Measurements from ENCODE around the gene RBFOX2.

Gene RBFOX2

GRCh38 chr22:35952576-35952975, 76.0 kb downstream of the RBFOX2 start:
- H3K4me3 ChIP-seq (ENCODE audit: low read depth, low read length): no peak overlapping the region
- no peaks in the 10 kb centered on the region for H3K9me3 ChIP-seq (ENCODE audit: severe bottlenecking)
- H3K36me3 ChIP-seq: no peaks in the 10 kb centered on the region
- no peak for DNase-seq
- no peaks in the 10 kb centered on the region for H3K27me3 ChIP-seq (ENCODE audit: insufficient read depth, low read depth, severe bottlenecking)
- no peak for TF ChIP-seq CTCF (IDR thresholded peaks at IDR 0.05; ENCODE audit: low read depth, low read length)
- no peak overlapping the region for H3K27ac ChIP-seq

- Histone ChIP-seq H3K4me3 (ENCODE audit: low read depth, low read length) (no peak overlapping the region), H3K27ac (no peak overlapping the region), H3K27me3 (ENCODE audit: insufficient read depth, low read depth, severe bottlenecking) (no peaks in the 10 kb centered on the region), H3K9me3 (ENCODE audit: severe bottlenecking) (no peaks in the 10 kb centered on the region), H3K36me3 (no peaks in the 10 kb centered on the region)
- no peak for DNase-seq
- no peak for TF ChIP-seq CTCF (IDR thresholded peaks at IDR 0.05; ENCODE audit: low read depth, low read length)
Measured at GRCh38 chr22:35950262-35950661, 78.4 kb downstream of the RBFOX2 start.

- Histone ChIP-seq H3K9me3 (ENCODE audit: severe bottlenecking) (no peaks in the 10 kb centered on the region), H3K36me3 (no peaks in the 10 kb centered on the region), H3K4me3 (ENCODE audit: low read depth, low read length) (no peak overlapping the region), H3K27ac (no peak overlapping the region), H3K27me3 (ENCODE audit: insufficient read depth, low read depth, severe bottlenecking) (no peaks in the 10 kb centered on the region)
- DNase-seq: no peak
- no peak for TF ChIP-seq CTCF (IDR thresholded peaks at IDR 0.05; ENCODE audit: low read depth, low read length)
Measured at GRCh38 chr22:35949243-35949642, 79.4 kb downstream of the RBFOX2 start.

GRCh38 chr22:35947794-35948425, 80.7 kb downstream of the RBFOX2 start:
- no peak for DNase-seq
- no peak overlapping the region for H3K4me3 ChIP-seq (ENCODE audit: low read depth, low read length)
- H3K27ac ChIP-seq: no peak overlapping the region
- H3K36me3 ChIP-seq: no peaks in the 10 kb centered on the region
- H3K27me3 ChIP-seq (ENCODE audit: insufficient read depth, low read depth, severe bottlenecking): no peaks in the 10 kb centered on the region
- H3K9me3 ChIP-seq (ENCODE audit: severe bottlenecking): no peaks in the 10 kb centered on the region
- no peak for TF ChIP-seq CTCF (IDR thresholded peaks at IDR 0.05; ENCODE audit: low read depth, low read length)

GRCh38 chr22:35944458-35944857, 84.2 kb downstream of the RBFOX2 start:
- H3K27me3 ChIP-seq (ENCODE audit: insufficient read depth, low read depth, severe bottlenecking): no peaks in the 10 kb centered on the region
- no peak overlapping the region for H3K27ac ChIP-seq
- no peak for TF ChIP-seq CTCF (IDR thresholded peaks at IDR 0.05; ENCODE audit: low read depth, low read length)
- H3K4me3 ChIP-seq (ENCODE audit: low read depth, low read length): no peak overlapping the region
- no peaks in the 10 kb centered on the region for H3K36me3 ChIP-seq
- peak; percentile 10 for DNase-seq
- H3K9me3 ChIP-seq (ENCODE audit: severe bottlenecking): no peaks in the 10 kb centered on the region

- no peak overlapping the region for H3K4me3 ChIP-seq (ENCODE audit: low read depth, low read length)
- TF ChIP-seq CTCF (IDR thresholded peaks at IDR 0.05; ENCODE audit: low read depth, low read length): no peak
- no peaks in the 10 kb centered on the region for H3K9me3 ChIP-seq (ENCODE audit: severe bottlenecking)
- no peaks in the 10 kb centered on the region for H3K36me3 ChIP-seq
- no peak overlapping the region for H3K27ac ChIP-seq
- no peaks in the 10 kb centered on the region for H3K27me3 ChIP-seq (ENCODE audit: insufficient read depth, low read depth, severe bottlenecking)
- no peak for DNase-seq
Measured at GRCh38 chr22:35940166-35940565, 88.5 kb downstream of the RBFOX2 start.
